Spinal cord (tissue), 10 donors: ENCODE measurements around the gene ZNF787. TPM values are rescaled to one million over a fixed set of nuclear protein-coding genes. Genes with fewer than 3 reads are reported as not detected.

Experiments
- DNase-seq, 6 donors: peaks; one replicate each; pipeline versions ENCODE4 v3.0.0 to v3.0.0-alpha.2; 2013 to 2015; ENCODE audit warnings: low spot score in 6 of 6, low read depth in 4 of 6
- H3K27ac ChIP-seq: one replicate; pipeline ENCODE4 v1.5.1; 2013; ENCODE audit warnings: low read depth, low read length, control low read depth
- H3K27me3 ChIP-seq: one replicate; pipeline ENCODE4 v1.6.1; 2013; ENCODE audit warnings: low read length; ENCODE audit not compliant: control insufficient read depth, insufficient read depth
- H3K36me3 ChIP-seq: one replicate; pipeline ENCODE4 v1.6.1; 2013; ENCODE audit warnings: low read length; ENCODE audit not compliant: control insufficient read depth, insufficient read depth
- H3K4me1 ChIP-seq: one replicate; pipeline ENCODE4 v1.6.1; 2013; ENCODE audit warnings: low read length; ENCODE audit not compliant: control insufficient read depth, insufficient read depth
- H3K4me3 ChIP-seq: one replicate; pipeline ENCODE4 v1.5.1; 2013; ENCODE audit warnings: low read depth, low read length, control low read depth
- H3K9me3 ChIP-seq: one replicate; pipeline ENCODE4 v1.6.1; 2013; ENCODE audit warnings: low read length; ENCODE audit not compliant: control insufficient read depth, insufficient read depth
- WGBS: methylation state at CpG from one replicate; pipeline ENCODE4 v1.1.5; 2013; ENCODE audit warnings: missing lambda C conversion rate; ENCODE audit not compliant: insufficient coverage; 5-methylcytosine and 5-hydroxymethylcytosine counted together
- polyA plus RNA-seq, 2 donors: library from polyadenylated mRNA; unstranded; fragments of 120-200 nt; gene quantifications; one replicate each; pipeline ENCODE4 v1.2.1, GENCODE V29; 2013; ENCODE audit not compliant: insufficient read length in 2 of 2
- total RNA-seq, 2 donors: library from RNA; depleted of rRNA in 1 of 2; stranded (reverse); fragments of 120-200 nt in 1 of 2; fragments of >200 nt in 1 of 2; gene quantifications; one replicate each; pipeline versions ENCODE4 v1.2.3 to v1.2.4, GENCODE V29; 2013 to 2014
- donor health status: healthy.

The ZNF787 gene
- total and polyA plus RNA-seq, 4 donors = 8.9 to 27.4 (median 23.6) TPM

DNA sequence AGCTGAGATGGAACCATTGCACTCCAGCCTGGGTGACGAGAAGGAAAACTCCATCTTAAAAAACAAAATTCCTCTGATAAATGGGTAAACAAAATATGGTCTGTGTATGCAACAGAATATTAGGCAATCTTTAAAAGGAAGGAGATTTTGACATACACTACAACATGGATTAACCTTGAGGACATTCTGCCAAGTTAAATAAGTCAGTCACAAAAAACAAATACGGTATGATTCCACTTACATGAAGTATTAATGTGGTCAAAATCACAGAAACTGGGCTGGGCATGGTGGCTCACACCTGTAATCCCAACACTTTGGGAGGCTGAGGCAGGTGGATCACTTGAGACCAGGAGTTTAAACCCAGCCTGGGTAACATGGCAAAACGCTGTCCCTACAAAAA, 17.0 kb upstream of the ZNF787 start:
- Histone ChIP-seq H3K27me3 (no peaks in the 10 kb centered on the region), H3K9me3 (no peaks in the 10 kb centered on the region), H3K4me3 (no peak overlapping the region), H3K36me3 (no peaks in the 10 kb centered on the region), H3K4me1 (peaks cover 28% of the 10 kb centered on the region), H3K27ac (no peak overlapping the region)
- WGBS = no CpG with 5 or more reads among the region's 3 CpGs
- DNase-seq = no peak

DNA sequence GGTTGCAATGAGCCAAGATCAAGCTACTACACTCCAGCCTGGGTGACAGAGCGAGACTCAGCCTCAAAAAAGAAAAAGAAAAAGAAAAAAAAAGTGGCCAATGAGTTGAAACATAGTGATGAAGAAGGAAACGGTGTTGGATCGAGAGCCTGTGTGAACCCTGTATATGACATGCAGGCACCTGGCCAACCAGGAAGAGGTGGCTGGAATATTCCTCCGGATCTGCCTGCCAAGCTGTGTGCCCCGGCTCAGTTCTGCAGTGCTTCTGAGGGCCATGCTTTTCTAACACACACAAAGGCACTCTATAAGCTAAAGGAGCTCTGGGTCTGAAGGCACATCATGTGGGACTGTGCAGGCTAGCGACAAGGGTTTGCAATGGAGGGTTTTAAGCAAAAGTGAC, 16.3 kb upstream of the ZNF787 start:
- Histone ChIP-seq H3K36me3 (no peaks in the 10 kb centered on the region), H3K27ac (no peak overlapping the region), H3K27me3 (no peaks in the 10 kb centered on the region), H3K4me3 (no peak overlapping the region), H3K9me3 (no peaks in the 10 kb centered on the region), H3K4me1 (peaks cover 24% of the 10 kb centered on the region)
- DNase-seq = no peak
- 35% methylated on average over 4 of the region's 6 CpGs for WGBS

DNA sequence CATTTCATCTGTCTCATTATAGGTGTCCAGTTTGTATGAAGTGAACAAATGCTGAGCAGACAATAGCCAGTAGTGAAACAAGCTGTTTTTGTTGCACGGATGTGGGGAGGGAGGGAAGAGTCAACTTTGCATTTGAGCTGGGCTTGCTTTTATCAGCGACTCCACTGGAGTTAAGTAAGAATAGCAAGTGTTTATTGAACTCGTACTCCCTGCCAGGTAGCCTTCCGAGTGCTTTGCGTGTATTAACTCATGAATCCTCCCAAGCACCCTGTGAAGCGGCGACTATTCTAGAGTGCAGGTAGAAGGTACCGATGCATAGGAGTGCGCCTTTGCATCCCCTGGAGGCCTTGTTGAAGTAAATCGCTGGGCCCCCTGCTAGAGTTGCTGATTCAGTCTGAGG, 15.3 kb upstream of the ZNF787 start:
- WGBS = 37% methylated on average over 7 of the region's 10 CpGs
- no peaks in the 10 kb centered on the region for H3K9me3 ChIP-seq
- H3K4me1 ChIP-seq = peaks cover 21% of the 10 kb centered on the region

GRCh38 chr19:56134654-56134921, 13.5 kb upstream of the ZNF787 start:
- no peaks in the 10 kb centered on the region for H3K36me3 ChIP-seq
- peaks cover 12% of the 10 kb centered on the region for H3K4me1 ChIP-seq
- no CpG with 5 or more reads among the region's 5 CpGs for WGBS
- H3K9me3 ChIP-seq = no peaks in the 10 kb centered on the region
- DNase-seq = no peak
- H3K27ac ChIP-seq = no peak overlapping the region
- no peaks in the 10 kb centered on the region for H3K27me3 ChIP-seq
- no peak overlapping the region for H3K4me3 ChIP-seq

More for the DNA sequence above, 15.3 kb upstream of the ZNF787 start:
- no peak overlapping the region for H3K4me3 ChIP-seq
- DNase-seq = no peak
- no peaks in the 10 kb centered on the region for H3K36me3 ChIP-seq
- no peaks in the 10 kb centered on the region for H3K27me3 ChIP-seq
- no peak overlapping the region for H3K27ac ChIP-seq

DNA sequence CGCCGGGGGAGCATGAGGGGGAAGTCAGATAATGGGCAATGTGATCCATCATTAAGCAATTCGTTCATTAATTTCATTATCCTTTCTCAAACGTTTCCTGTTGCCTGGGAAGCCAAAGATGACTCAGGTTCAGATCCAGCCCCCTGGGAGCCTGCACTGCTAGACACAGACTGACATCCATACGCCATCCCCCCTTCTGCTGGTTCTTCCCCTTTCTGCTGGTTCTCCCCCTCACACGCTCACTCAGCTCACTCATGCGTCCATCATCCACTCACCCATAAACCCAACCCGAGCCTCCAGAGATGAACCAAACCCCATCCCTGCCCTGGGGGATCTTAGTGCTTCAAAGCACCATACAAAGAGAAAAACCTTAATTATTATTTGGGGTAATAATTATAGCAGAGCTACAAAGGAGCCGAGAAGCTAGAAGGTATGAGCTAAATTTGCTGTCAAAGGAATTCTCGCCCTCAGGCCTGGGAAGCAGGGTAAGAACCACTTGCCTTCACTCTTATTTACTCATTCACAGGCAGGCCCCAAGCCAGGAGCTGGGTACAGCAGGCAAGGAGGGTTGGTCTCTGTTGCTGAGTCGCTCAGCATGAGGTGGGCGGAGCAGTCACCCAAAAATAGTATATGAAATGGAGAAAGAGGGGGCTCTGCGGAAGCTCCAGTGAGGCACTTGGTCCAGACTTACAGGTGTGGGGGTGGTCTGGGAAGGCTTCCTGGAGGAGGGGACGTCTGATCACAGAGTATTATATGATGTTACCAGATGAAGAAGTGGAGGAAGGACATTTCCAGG, 13.0 kb upstream of the ZNF787 start:
- Histone ChIP-seq H3K9me3 (no peaks in the 10 kb centered on the region), H3K4me3 (no peak overlapping the region), H3K36me3 (no peaks in the 10 kb centered on the region), H3K4me1 (peaks cover 12% of the 10 kb centered on the region), H3K27ac (no peak overlapping the region), H3K27me3 (no peaks in the 10 kb centered on the region)
- DNase-seq = no peak
- WGBS = 71% methylated on average over 9 of the region's 14 CpGs

GRCh38 chr19:56132316-56132822, 11.3 kb upstream of the ZNF787 start:
- Histone ChIP-seq H3K4me3 (no peak overlapping the region), H3K27ac (peak overlapping the region; percentile 78), H3K4me1 (peaks cover 8% of the 10 kb centered on the region), H3K9me3 (no peaks in the 10 kb centered on the region), H3K36me3 (no peaks in the 10 kb centered on the region), H3K27me3 (no peaks in the 10 kb centered on the region)
- DNase-seq = peak in 1 of 6 donors; percentile 64
- WGBS = 35% methylated on average over 11 of the region's 14 CpGs

DNA sequence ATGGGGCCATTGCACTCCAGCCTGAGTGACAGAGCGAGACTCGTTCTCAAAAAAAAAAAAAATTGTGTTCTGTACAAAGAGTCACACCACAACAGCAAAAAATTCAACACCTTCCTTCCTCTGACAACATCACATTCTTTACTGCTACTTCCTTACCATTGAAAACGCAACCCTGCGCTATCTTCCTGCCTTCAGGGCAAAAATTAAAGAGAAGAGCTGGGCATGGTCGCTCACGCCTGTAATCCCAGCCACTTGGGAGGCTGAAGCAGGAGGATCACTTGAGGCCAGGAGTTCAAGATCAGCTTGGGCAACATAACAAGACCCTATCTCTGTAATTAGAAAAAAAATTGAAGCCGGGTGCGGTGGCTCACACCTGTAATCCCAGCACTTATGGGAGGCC, 10.6 kb upstream of the ZNF787 start:
- H3K9me3 ChIP-seq = no peaks in the 10 kb centered on the region
- no peaks in the 10 kb centered on the region for H3K36me3 ChIP-seq
- WGBS = 94% methylated on average over 4 of the region's 8 CpGs
- no peaks in the 10 kb centered on the region for H3K27me3 ChIP-seq
- no peak overlapping the region for H3K4me3 ChIP-seq
- peaks cover 5% of the 10 kb centered on the region for H3K4me1 ChIP-seq
- no peak for DNase-seq
- H3K27ac ChIP-seq = no peak overlapping the region

- H3K4me1 ChIP-seq = peaks cover 5% of the 10 kb centered on the region
- no peaks in the 10 kb centered on the region for H3K36me3 ChIP-seq
- no peak for DNase-seq
- H3K27me3 ChIP-seq = no peaks in the 10 kb centered on the region
- no peaks in the 10 kb centered on the region for H3K9me3 ChIP-seq
- 80% methylated on average over 6 of the region's 7 CpGs for WGBS
- H3K27ac ChIP-seq = no peak overlapping the region
- no peak overlapping the region for H3K4me3 ChIP-seq
Observed at GRCh38 chr19:56130006-56130405, 8.9 kb upstream of the ZNF787 start.

GRCh38 chr19:56126983-56127780, 6.1 kb upstream of the ZNF787 start:
- no peaks in the 10 kb centered on the region for H3K36me3 ChIP-seq
- H3K4me3 ChIP-seq = no peak overlapping the region
- no peaks in the 10 kb centered on the region for H3K9me3 ChIP-seq
- no peak for DNase-seq
- 82% methylated on average over 18 of the region's 19 CpGs for WGBS
- no peak overlapping the region for H3K27ac ChIP-seq
- H3K4me1 ChIP-seq = peaks cover 3% of the 10 kb centered on the region
- H3K27me3 ChIP-seq = no peaks in the 10 kb centered on the region
